ENCODE results near the gene SUOX. TPM values are rescaled to one million over a fixed set of nuclear protein-coding genes. Genes with fewer than 3 reads are reported as not detected.
"Not testable (repeated sequence)": the region's sequence is repeated elsewhere in the genome, so short reads cannot be mapped to it uniquely, and the experiment has no call there.

The SUOX gene
- total and polyA plus RNA-seq, 2 donors: 9.4 to 11.6 TPM

DNA sequence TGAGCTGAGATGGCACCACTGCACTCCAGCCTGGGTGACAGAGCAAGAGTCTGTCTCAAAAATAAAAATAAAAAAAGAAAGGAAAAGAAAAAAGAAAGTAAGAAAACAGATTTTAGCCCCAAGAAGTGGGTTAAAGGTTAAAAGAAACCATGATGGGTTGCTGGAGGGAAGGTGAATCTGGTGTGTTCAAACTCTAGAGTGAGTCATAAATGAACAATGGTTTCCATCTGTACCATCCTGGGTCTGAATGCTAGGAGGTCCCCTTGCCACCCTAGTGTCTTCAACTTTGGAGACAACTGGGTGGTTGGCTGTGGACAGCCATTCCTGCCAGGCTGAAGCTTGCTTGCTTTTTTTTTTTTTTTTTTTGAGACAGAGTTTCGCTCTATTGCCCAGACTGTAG, 43.1 kb downstream of the SUOX start:
- peaks cover 8 to 26% of the 10 kb centered on the region in 2 donors for H3K4me1 ChIP-seq (ENCODE audit: control insufficient read depth in 2 of 2, insufficient read depth in 2 of 2, low read length in 2 of 2)
- H3K4me3 ChIP-seq (ENCODE audit: low read length in 2 of 2): no peak overlapping the region
- peaks cover 17 to 39% of the 10 kb centered on the region in 2 donors for H3K36me3 ChIP-seq (ENCODE audit: control insufficient read depth in 2 of 2, insufficient read depth in 2 of 2, low read length in 1 of 2)
- no peaks in the 10 kb centered on the region for H3K9me3 ChIP-seq (ENCODE audit: control insufficient read depth in 2 of 2, insufficient read depth in 1 of 2, low read length in 1 of 2)
- H3K27ac ChIP-seq (ENCODE audit: low read depth in 1 of 2, low read length in 1 of 2): no peak overlapping the region
- H3K27me3 ChIP-seq (ENCODE audit: control insufficient read depth in 2 of 2, insufficient read depth in 1 of 2, low read length in 1 of 2): no peaks in the 10 kb centered on the region
- WGBS: 100% methylated on average over 1 of the region's 1 CpG
- DNase-seq (ENCODE audit: low read depth in 6 of 9, low spot score in 9 of 9): no peak

DNA sequence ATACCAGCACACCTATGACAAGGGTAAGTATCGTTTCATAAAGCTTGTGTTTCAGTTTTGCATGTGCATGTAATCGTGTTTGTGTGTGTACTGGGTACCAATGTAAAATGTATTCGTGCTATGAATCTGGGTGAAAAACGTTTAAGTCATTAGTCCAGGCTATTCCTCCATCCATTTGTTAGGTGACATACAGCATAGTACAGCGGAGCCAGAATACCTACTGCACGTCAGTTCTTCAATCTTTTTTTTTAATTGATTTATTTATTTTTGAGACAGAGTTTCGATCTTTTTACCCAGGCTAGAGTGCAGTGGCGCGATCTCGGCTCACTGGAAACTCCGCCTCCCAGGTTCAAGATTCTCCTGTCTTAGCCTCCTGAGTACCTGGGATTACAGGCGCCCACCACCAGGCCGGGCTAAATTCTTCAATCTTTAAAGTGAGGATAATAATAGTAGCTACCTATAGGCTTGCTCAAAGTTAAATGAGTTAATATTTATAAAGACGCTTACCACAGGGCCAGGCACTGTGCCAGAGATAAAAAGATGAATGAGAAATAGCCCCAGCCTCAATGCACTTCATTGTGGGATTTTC, 44.0 kb downstream of the SUOX start:
- DNase-seq (ENCODE audit: low read depth in 6 of 9, low spot score in 9 of 9): no peak
- H3K36me3 ChIP-seq (ENCODE audit: control insufficient read depth in 2 of 2, insufficient read depth in 2 of 2, low read length in 1 of 2): peaks cover 22 to 40% of the 10 kb centered on the region in 2 donors
- peak overlapping the region; percentile 76 to 92 for H3K4me3 ChIP-seq (ENCODE audit: low read length in 2 of 2)
- H3K9me3 ChIP-seq (ENCODE audit: control insufficient read depth in 2 of 2, insufficient read depth in 1 of 2, low read length in 1 of 2): no peaks in the 10 kb centered on the region
- WGBS: 86% methylated on average over 14 of the region's 14 CpGs
- H3K27me3 ChIP-seq (ENCODE audit: control insufficient read depth in 2 of 2, insufficient read depth in 1 of 2, low read length in 1 of 2): no peaks in the 10 kb centered on the region
- H3K27ac ChIP-seq (ENCODE audit: low read depth in 1 of 2, low read length in 1 of 2): peak overlapping the region; percentile 80 to 84
- peaks cover 8 to 26% of the 10 kb centered on the region in 2 donors for H3K4me1 ChIP-seq (ENCODE audit: control insufficient read depth in 2 of 2, insufficient read depth in 2 of 2, low read length in 2 of 2)

DNA sequence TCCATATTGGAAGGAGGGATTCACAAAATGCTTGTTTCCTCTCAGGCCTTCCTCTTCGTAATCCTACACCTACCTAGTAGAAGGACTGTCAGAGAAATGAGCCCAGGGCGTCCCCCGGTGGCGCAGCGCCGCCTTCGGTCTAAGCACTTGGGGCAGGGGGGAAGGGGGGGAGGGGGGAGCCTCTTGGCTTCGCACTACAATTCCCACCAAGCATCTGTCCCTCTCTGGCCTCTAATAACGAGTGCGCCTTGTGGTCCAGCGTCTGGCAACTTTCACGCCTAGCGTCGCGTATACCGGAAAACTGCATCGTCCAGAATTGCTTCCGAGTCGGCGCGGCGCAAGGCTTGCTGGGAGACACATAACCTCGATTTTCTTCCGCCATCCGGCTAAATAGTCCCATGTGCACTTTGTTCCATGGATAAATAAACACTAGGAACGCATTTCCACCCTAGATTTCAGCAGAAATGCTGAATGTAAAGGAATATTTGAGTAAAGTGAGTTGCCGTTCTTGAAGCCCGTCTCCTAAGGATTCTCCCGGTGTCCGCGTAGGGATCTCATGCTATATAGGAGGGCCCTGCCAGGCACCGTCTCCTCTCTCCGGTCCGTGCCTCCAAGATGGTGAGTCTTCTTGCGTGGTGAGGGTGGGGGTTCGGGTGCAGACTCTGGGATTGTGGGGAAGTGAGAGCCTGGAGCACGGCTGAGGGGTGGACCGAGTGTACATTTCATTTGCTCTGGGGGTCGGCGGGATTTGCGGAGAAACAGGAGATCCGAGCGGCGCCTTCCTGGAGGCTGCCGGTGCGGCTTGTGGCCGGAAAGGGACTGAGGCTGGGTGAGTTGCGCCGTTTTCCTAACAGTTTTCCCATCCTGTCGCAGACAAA, 44.7 kb downstream of the SUOX start, which contains the start of gene RPS26:
Gene RPS26, plus strand, starts transcription at position 367 of the 878 bp plus-strand sequence. Its CDS starts 249 bp downstream, at position 616.
- WGBS: under 1% methylated on average over 50 of the region's 50 CpGs
- H3K27ac ChIP-seq (ENCODE audit: low read depth in 1 of 2, low read length in 1 of 2): peak within 1 kb of the TSS; percentile 84 to 89
- no peaks in the 10 kb centered on the region for H3K9me3 ChIP-seq (ENCODE audit: control insufficient read depth in 2 of 2, insufficient read depth in 1 of 2, low read length in 1 of 2)
- H3K27me3 ChIP-seq (ENCODE audit: control insufficient read depth in 2 of 2, insufficient read depth in 1 of 2, low read length in 1 of 2): no peaks in the 10 kb centered on the region
- peaks cover 22 to 40% of the 10 kb centered on the region in 2 donors for H3K36me3 ChIP-seq (ENCODE audit: control insufficient read depth in 2 of 2, insufficient read depth in 2 of 2, low read length in 1 of 2)
- H3K4me3 ChIP-seq (ENCODE audit: low read length in 2 of 2): peak within 1 kb of the TSS; percentile 76 to 92
- H3K4me1 ChIP-seq (ENCODE audit: control insufficient read depth in 2 of 2, insufficient read depth in 2 of 2, low read length in 2 of 2): peaks cover 8 to 27% of the 10 kb centered on the region in 2 donors
- peak; percentile 91 to 98 (median 95) for DNase-seq (ENCODE audit: low read depth in 6 of 9, low spot score in 9 of 9)

DNA sequence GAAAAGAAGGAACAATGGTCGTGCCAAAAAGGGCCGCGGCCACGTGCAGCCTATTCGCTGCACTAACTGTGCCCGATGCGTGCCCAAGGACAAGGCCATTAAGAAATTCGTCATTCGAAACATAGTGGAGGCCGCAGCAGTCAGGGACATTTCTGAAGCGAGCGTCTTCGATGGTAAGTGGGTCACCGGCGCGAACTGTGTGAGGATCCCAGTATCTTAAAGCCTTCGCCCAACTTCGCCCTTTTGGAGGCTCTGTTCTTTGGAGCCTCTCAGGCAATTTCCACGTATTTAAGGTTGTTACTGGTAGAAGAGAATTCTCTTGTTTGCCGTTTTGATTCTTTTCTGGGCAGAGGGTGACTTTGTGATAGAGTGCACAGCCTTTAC, 45.3 kb downstream of the SUOX start:
- peaks cover 22 to 36% of the 10 kb centered on the region in 2 donors for H3K36me3 ChIP-seq (ENCODE audit: control insufficient read depth in 2 of 2, insufficient read depth in 2 of 2, low read length in 1 of 2)
- WGBS: 3% methylated on average over 20 of the region's 20 CpGs
- peaks cover 8 to 27% of the 10 kb centered on the region in 2 donors for H3K4me1 ChIP-seq (ENCODE audit: control insufficient read depth in 2 of 2, insufficient read depth in 2 of 2, low read length in 2 of 2)
- H3K27ac ChIP-seq (ENCODE audit: low read depth in 1 of 2, low read length in 1 of 2): peak overlapping the region; percentile 84 to 89
- H3K9me3 ChIP-seq (ENCODE audit: control insufficient read depth in 2 of 2, insufficient read depth in 1 of 2, low read length in 1 of 2); DNase-seq (ENCODE audit: low read depth in 6 of 9, low spot score in 9 of 9); H3K27me3 ChIP-seq (ENCODE audit: control insufficient read depth in 2 of 2, insufficient read depth in 1 of 2, low read length in 1 of 2): not testable (repeated sequence)
- H3K4me3 ChIP-seq (ENCODE audit: low read length in 2 of 2): peak overlapping the region; percentile 76 to 92

DNA sequence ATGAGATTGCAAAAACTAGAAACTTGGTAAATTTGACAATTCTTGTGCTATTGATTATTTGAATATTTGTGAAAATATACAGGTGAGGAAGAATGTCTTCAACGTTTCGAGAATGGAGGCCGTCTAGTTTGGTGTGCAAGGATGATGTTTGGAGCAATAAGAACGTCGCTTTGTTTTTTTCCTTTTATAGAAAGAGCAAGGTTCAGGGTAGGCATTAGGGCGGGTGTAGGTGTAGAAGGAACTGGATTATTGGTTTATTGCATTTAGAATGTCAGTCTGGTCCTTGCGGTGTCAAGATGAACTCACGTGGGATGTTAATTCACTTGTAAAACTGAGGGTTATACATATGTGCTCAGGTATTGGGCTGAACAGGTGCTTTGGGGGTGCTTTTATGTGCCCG, 45.8 kb downstream of the SUOX start:
- Histone ChIP-seq H3K4me3 (ENCODE audit: low read length in 2 of 2) (peak overlapping the region; percentile 76 to 92), H3K4me1 (ENCODE audit: control insufficient read depth in 2 of 2, insufficient read depth in 2 of 2, low read length in 2 of 2) (peaks cover 8 to 25% of the 10 kb centered on the region in 2 donors), H3K36me3 (ENCODE audit: control insufficient read depth in 2 of 2, insufficient read depth in 2 of 2, low read length in 1 of 2) (peaks cover 22 to 35% of the 10 kb centered on the region in 2 donors), H3K9me3 (ENCODE audit: control insufficient read depth in 2 of 2, insufficient read depth in 1 of 2, low read length in 1 of 2) (no peaks in the 10 kb centered on the region), H3K27ac (ENCODE audit: low read depth in 1 of 2, low read length in 1 of 2) (peak overlapping the region in 1 of 2 donors; percentile 84), H3K27me3 (ENCODE audit: control insufficient read depth in 2 of 2, insufficient read depth in 1 of 2, low read length in 1 of 2) (no peaks in the 10 kb centered on the region)
- WGBS: 58% methylated on average over 9 of the region's 9 CpGs
- DNase-seq (ENCODE audit: low read depth in 6 of 9, low spot score in 9 of 9): no peak

DNA sequence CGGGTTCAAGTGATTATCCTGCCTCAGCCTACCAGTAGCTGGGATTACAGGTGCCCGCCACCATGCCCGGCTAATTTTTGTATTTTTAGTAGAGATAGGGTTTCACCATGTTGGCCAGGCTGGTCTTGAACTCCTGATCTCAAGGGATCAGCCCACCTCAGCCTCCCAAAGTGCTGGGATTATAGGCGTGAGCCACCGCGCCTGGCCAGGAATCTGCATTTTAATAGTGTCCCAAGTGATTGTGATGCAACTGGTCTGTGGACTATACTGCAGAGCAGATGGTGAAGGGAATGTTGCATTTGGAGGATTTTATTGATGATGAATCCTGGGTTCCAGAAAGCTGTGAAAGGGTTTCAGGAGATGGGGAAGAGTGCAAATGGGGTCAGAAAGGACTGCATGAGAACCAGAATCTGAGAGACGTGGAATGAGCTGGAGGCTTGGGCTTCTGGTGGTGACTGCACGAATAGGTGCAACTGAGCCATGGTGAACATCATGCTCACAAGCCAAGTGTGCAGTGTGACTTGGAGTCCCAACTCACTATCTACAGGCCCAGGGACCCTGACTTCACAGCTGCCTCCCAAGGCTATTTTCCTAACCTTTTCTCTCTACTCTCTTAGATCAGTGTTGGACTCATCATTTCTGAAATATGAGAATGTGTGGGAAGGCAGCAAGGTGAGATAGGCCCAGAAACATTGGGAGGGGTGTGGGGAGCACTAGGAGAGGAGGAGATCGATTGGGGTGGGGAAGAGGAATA, 49.1 kb downstream of the SUOX start:
- no peaks in the 10 kb centered on the region for H3K27me3 ChIP-seq (ENCODE audit: control insufficient read depth in 2 of 2, insufficient read depth in 1 of 2, low read length in 1 of 2)
- H3K4me3 ChIP-seq (ENCODE audit: low read length in 2 of 2): no peak overlapping the region
- H3K4me1 ChIP-seq (ENCODE audit: control insufficient read depth in 2 of 2, insufficient read depth in 2 of 2, low read length in 2 of 2): peaks cover 8 to 18% of the 10 kb centered on the region in 2 donors
- DNase-seq (ENCODE audit: low read depth in 6 of 9, low spot score in 9 of 9): no peak
- H3K9me3 ChIP-seq (ENCODE audit: control insufficient read depth in 2 of 2, insufficient read depth in 1 of 2, low read length in 1 of 2): no peaks in the 10 kb centered on the region
- peaks cover 22 to 35% of the 10 kb centered on the region in 2 donors for H3K36me3 ChIP-seq (ENCODE audit: control insufficient read depth in 2 of 2, insufficient read depth in 2 of 2, low read length in 1 of 2)
- H3K27ac ChIP-seq (ENCODE audit: low read depth in 1 of 2, low read length in 1 of 2): peak overlapping the region in 1 of 2 donors; percentile 18
- 95% methylated on average over 9 of the region's 9 CpGs for WGBS

DNA sequence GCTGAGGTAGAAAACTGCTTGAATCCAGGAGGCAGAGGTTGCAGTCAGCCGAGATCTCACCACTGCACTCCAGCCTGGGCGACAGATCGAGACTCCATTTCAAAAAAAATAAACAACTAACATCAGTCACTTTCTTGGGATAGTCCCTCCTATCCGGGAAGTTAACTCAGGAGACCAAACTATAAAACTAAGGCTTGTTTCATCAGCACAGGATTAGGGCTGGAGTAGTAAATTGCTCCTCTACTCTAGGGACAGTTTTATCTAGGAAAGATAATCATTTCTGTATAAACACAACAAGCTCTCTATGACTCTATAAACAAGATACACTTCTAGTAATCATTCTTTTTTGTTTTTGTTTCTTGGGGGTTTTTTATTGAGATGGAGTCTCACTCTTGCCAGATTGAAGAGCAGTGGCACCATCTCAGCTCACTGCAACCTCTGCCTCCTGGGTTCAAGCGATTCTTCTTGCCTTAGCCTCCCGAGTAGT, 56.4 kb downstream of the SUOX start:
- no peak overlapping the region for H3K27ac ChIP-seq (ENCODE audit: low read depth in 1 of 2, low read length in 1 of 2)
- H3K27me3 ChIP-seq (ENCODE audit: control insufficient read depth in 2 of 2, insufficient read depth in 1 of 2, low read length in 1 of 2): no peaks in the 10 kb centered on the region
- H3K36me3 ChIP-seq (ENCODE audit: control insufficient read depth in 2 of 2, insufficient read depth in 2 of 2, low read length in 1 of 2): no peaks in the 10 kb centered on the region
- peaks cover 0 to 4% of the 10 kb centered on the region in 2 donors for H3K9me3 ChIP-seq (ENCODE audit: control insufficient read depth in 2 of 2, insufficient read depth in 1 of 2, low read length in 1 of 2)
- DNase-seq (ENCODE audit: low read depth in 6 of 9, low spot score in 9 of 9): no peak
- no peak overlapping the region for H3K4me3 ChIP-seq (ENCODE audit: low read length in 2 of 2)
- no peaks in the 10 kb centered on the region for H3K4me1 ChIP-seq (ENCODE audit: control insufficient read depth in 2 of 2, insufficient read depth in 2 of 2, low read length in 2 of 2)
- WGBS: 96% methylated on average over 6 of the region's 6 CpGs
